GM19193 (cell line): ENCODE results near the gene LZTS2.

Experiments used
- POLR2A ChIP-seq: IDR thresholded peaks from 4 replicates; pipeline ENCODE4 v1.6.1; 2011; ENCODE audit not compliant: insufficient read depth, insufficient read length; ENCODE audit errors: extremely low read depth

The LZTS2 gene

GRCh38 chr10:101043363-101043707 is 43.7 kb downstream of the LZTS2 start:
- no peak for TF ChIP-seq POLR2A

DNA sequence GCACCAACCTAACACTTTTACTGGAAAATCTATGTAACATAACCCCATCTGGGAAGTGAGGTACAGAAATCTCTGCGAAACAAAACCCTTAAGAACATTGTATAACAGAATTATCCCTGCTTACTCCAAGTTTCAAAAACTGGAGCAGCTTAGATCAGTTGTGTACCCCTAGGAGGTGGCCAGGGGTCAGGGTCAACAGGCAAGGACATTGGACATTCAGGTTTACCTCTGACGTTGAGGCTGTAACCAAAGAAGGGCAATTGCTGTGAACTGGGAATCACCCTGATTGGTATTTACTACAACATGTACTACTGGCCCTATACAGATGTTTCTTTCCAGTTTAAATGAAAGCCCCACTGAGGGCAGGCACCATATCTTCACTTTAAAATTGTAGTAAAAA is 44.5 kb downstream of the LZTS2 start:
- TF ChIP-seq POLR2A = no peak

- TF ChIP-seq POLR2A = no peak
Measured at GRCh38 chr10:101046332-101047238, 47.0 kb downstream of the LZTS2 start.

DNA sequence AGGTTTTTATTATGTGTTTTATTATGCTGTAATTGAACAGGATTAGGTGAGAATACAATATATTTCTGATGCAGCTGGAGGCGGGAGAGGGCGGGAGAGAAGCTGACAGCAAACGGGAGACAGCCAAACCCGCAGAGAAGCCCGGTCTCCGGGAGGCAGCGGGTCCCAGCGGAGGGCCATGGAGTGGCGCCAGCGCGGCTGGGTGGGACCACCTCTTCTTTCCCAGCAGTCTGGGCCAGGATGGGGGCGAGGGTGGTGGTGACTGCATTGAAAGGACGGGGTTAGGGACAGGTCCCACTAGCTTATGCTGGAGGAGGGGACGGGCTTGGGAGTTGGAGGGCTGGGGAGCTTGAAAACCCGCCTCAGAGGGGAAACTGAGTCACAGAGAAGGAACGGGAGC is 47.7 kb downstream of the LZTS2 start:
- TF ChIP-seq POLR2A = no peak

- TF ChIP-seq POLR2A = no peak
Measured at GRCh38 chr10:101047961-101048892, 48.6 kb downstream of the LZTS2 start.

- no peak for TF ChIP-seq POLR2A
Measured at GRCh38 chr10:101050208-101051069, 50.8 kb downstream of the LZTS2 start.

DNA sequence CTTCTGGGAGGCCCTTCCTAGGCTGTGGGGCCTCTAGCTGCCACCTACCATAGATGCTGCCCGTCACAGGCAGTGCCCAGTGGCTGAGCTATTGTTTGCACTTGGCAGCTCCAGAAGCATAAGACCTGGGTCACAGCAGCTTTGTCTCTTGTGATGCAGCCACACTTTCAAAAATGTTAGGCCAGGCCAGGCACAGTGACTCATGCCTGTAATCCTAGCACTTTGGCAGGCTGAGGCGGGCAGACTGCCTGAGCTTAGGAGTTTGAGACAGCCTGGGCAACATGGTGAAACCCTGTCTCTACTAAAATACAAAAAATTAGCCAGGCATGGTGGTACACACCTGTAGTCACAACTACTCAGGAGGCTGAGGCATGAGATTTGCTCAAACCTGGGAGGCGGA is 52.7 kb downstream of the LZTS2 start:
- no peak for TF ChIP-seq POLR2A

GRCh38 chr10:101053516-101053915 is 53.9 kb downstream of the LZTS2 start:
- no peak for TF ChIP-seq POLR2A

- no peak for TF ChIP-seq POLR2A
Measured at GRCh38 chr10:101054351-101054750, 54.7 kb downstream of the LZTS2 start.

DNA sequence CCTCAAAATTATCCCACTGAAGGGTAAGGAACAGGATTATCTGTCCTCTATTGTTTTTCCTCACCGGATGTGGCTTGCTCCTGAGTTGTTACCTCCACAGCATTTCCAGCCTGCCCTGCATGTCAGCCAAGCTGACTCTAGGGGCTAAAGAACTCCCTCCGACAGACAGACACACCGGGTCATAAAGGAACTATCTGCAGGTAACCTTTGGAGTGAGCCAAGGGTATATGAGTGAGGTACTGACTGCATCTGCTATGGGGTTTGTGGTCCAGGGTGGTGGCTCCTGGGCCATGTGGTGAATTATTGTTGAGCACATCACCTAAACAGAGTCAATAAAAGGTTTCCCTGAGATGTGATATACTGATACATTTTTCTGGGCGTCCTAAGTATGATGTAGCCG is 55.3 kb downstream of the LZTS2 start:
- TF ChIP-seq POLR2A = no peak

- TF ChIP-seq POLR2A = no peak
Measured at GRCh38 chr10:101055411-101055810, 55.8 kb downstream of the LZTS2 start.

- TF ChIP-seq POLR2A = no peak
Measured at GRCh38 chr10:101056365-101057151, 57.0 kb downstream of the LZTS2 start.
